Astrocyte of the cerebellum (primary cell): Measurements from ENCODE around the gene TSPAN1.

ENCODE experiments used
- DNase-seq: peaks from one replicate; pipeline ENCODE4 v3.0.0-alpha.2; 2011; ENCODE audit warnings: low read depth
- H3K4me3 ChIP-seq: 2 replicates; pipeline ENCODE4 v1.5.1; 2011; ENCODE audit warnings: mild to moderate bottlenecking, low read depth, low read length, moderate library complexity
- CTCF ChIP-seq: IDR thresholded peaks from 2 replicates; pipeline ENCODE4 v1.5.1; 2012; ENCODE audit warnings: low read length, low read depth, moderate library complexity, mild to moderate bottlenecking; ENCODE audit errors: missing control alignments
- in situ Hi-C: cut with HindIII; loops from 2 replicates; pipeline ENCODE4 v1.10.0; 2017; ENCODE audit warnings: low sequenced_read_pairs

The TSPAN1 gene

GRCh38 chr1:46158312-46159281, 16.3 kb upstream of the TSPAN1 start:
- in situ Hi-C loops: no loop called here
- DNase-seq: no peak
- H3K4me3 ChIP-seq: no peak overlapping the region
- TF ChIP-seq CTCF: no peak

- TF ChIP-seq CTCF: no peak
- DNase-seq: no peak
- in situ Hi-C loops: no loop called here
Observed at GRCh38 chr1:46159516-46159915, 15.4 kb upstream of the TSPAN1 start.

GRCh38 chr1:46160212-46160611, 14.7 kb upstream of the TSPAN1 start:
- DNase-seq: no peak
- in situ Hi-C loops: no loop called here
- TF ChIP-seq CTCF: no peak
- no peak overlapping the region for H3K4me3 ChIP-seq

More at GRCh38 chr1:46159516-46159915, 15.4 kb upstream of the TSPAN1 start:
- H3K4me3 ChIP-seq: no peak overlapping the region

- in situ Hi-C loops: no loop called here
- no peak for DNase-seq
- H3K4me3 ChIP-seq: peak overlapping the region; percentile 39
- no peak for TF ChIP-seq CTCF
Observed at GRCh38 chr1:46166521-46167462, 8.1 kb upstream of the TSPAN1 start.

- no peak overlapping the region for H3K4me3 ChIP-seq
- DNase-seq: no peak
- in situ Hi-C loops: no loop called here
- TF ChIP-seq CTCF: no peak
Observed at GRCh38 chr1:46168477-46168876, 6.4 kb upstream of the TSPAN1 start.

- DNase-seq: no peak
- TF ChIP-seq CTCF: no peak
- in situ Hi-C loops: no loop called here
- H3K4me3 ChIP-seq: no peak overlapping the region
Observed at GRCh38 chr1:46169811-46170454, 5.0 kb upstream of the TSPAN1 start.
